ENCODE data around the gene ZNFX1. TPM values are rescaled to one million over a fixed set of nuclear protein-coding genes. Genes with fewer than 3 reads are reported as not detected.

ZNFX1 gene
- total and polyA plus RNA-seq, 11 donors: 6.4 to 55.8 (median 26.4) TPM

DNA sequence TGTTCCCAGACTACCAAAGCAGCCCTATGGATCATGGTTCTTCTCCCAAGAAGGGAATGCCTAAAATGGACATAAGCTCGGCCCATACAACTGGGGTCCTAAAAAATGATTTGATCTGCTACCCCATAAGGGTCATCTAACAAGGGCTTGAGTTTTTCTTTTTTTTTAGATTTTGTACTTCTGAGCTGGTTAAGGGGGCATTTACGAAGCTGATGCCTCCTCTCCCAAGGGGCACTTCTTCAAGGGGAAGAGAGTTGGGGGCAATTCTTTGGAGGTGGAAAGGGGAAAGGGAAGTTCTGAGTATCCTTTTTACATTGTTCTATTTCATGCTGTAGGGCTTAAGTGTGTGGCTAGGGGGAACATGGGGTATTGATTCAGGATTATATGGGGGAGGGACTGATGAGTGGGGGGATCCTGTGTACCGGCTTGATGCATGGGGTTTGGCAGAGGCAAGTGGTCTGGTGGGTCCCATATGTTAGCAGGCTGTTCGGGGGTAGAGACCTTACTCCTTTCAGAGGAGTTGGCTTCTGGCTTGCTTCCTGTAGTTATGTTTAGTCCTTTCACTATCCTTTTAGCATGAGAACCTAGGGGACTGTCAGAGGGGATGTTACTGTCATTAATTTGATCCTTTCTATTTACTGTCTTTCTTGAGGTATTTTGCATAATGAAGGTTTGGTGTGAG lies 8.1 kb upstream of the ZNFX1 start:
- TF ChIP-seq, protein P1, sequence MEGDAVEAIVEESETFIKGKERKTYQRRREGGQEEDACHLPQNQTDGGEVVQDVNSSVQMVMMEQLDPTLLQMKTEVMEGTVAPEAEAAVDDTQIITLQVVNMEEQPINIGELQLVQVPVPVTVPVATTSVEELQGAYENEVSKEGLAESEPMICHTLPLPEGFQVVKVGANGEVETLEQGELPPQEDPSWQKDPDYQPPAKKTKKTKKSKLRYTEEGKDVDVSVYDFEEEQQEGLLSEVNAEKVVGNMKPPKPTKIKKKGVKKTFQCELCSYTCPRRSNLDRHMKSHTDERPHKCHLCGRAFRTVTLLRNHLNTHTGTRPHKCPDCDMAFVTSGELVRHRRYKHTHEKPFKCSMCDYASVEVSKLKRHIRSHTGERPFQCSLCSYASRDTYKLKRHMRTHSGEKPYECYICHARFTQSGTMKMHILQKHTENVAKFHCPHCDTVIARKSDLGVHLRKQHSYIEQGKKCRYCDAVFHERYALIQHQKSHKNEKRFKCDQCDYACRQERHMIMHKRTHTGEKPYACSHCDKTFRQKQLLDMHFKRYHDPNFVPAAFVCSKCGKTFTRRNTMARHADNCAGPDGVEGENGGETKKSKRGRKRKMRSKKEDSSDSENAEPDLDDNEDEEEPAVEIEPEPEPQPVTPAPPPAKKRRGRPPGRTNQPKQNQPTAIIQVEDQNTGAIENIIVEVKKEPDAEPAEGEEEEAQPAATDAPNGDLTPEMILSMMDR (IDR thresholded peaks at IDR 0.05): no peak
- TF ChIP-seq POLR2A (IDR thresholded peaks at IDR 0.05): no peak
- ATAC-seq (no peak), DNase-seq (no peak)
- 94 to 96% (median 95%) methylated on average over 4 of the region's 4 CpGs for WGBS, 4 donors
- Histone ChIP-seq H3K27ac (no peak overlapping the region), H3K27me3 (no peaks in the 10 kb centered on the region), H3K9me3 (peaks cover 0 to 68% (median 36%) of the 10 kb centered on the region in 12 donors), H3K4me3 (no peak overlapping the region), H3K36me3 (peaks cover 20 to 100% (median 100%) of the 10 kb centered on the region in 9 donors), H3K4me1 (peaks cover 0 to 46% (median 11%) of the 10 kb centered on the region in 12 donors)
- intact Hi-C loops (cut with DNase I): no loop called here

DNA sequence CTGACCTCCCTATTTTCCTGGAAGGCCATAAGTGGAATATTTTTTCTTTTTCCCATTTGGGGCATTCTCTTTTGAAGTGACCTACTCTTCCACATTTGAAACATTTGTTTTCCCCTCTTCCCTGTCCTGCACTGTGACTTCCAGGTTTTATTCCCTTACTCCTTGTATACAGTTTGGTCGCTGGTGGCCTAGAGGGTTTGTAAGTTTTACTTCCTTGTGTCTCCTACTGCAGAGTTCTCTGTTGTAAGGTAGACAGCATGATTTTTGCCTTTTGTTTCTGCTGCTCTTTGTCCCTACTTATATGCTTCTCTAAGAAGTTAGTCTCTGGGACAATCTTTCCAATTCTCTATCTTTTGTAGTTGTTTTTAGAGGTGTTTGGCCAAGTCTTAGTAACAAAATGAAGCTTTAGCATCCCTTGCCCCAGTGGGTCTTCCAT lies 7.4 kb upstream of the ZNFX1 start:
- no peak overlapping the region for H3K4me3 ChIP-seq
- no peaks in the 10 kb centered on the region for H3K27me3 ChIP-seq
- H3K36me3 ChIP-seq: peaks cover 27 to 100% (median 100%) of the 10 kb centered on the region in 9 donors
- intact Hi-C loops (cut with DNase I): no loop called here
- WGBS, 4 donors: 89 to 98% (median 92%) methylated on average over 1 of the region's 1 CpG
- peaks cover 0 to 75% (median 41%) of the 10 kb centered on the region in 12 donors for H3K9me3 ChIP-seq
- no peak overlapping the region for H3K27ac ChIP-seq
- peaks cover 3 to 52% (median 16%) of the 10 kb centered on the region in 12 donors for H3K4me1 ChIP-seq
- TF ChIP-seq, protein P1 (IDR thresholded peaks at IDR 0.05): no peak
- no peak for TF ChIP-seq POLR2A (IDR thresholded peaks at IDR 0.05)
- ATAC-seq: no peak
- no peak for DNase-seq

DNA sequence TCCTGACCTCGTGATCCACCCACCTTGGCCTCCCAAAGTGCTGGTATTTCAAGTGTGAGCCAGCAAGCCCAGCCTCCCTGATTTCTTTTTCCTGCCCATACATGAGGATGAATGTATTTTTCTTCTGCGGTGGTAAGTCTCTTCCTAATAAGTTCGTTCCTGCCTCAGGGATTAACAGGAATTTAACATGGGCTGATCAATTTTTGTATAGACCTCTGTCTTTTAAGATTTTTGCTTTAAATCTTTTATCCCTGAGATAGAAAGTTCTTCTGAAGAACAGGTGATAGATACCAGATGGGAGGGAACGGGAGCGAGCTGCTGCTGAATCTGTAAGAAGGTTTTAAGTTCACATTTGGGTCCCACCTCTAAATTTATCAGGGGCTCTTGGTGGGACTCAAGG lies 7.0 kb upstream of the ZNFX1 start:
- TF ChIP-seq POLR2A (IDR thresholded peaks at IDR 0.05): no peak
- TF ChIP-seq, protein P1 (IDR thresholded peaks at IDR 0.05): no peak
- ATAC-seq: no peak
- peaks cover 7 to 57% (median 21%) of the 10 kb centered on the region in 12 donors for H3K4me1 ChIP-seq
- no peak for DNase-seq
- no peak overlapping the region for H3K4me3 ChIP-seq
- WGBS, 4 donors: 92 to 96% (median 95%) methylated on average over 5 of the region's 5 CpGs
- no peaks in the 10 kb centered on the region for H3K27me3 ChIP-seq
- H3K27ac ChIP-seq: no peak overlapping the region
- peaks cover 26 to 100% (median 100%) of the 10 kb centered on the region in 9 donors for H3K36me3 ChIP-seq
- intact Hi-C loops (cut with DNase I): no loop called here
- H3K9me3 ChIP-seq: peaks cover 0 to 78% (median 41%) of the 10 kb centered on the region in 12 donors

DNA sequence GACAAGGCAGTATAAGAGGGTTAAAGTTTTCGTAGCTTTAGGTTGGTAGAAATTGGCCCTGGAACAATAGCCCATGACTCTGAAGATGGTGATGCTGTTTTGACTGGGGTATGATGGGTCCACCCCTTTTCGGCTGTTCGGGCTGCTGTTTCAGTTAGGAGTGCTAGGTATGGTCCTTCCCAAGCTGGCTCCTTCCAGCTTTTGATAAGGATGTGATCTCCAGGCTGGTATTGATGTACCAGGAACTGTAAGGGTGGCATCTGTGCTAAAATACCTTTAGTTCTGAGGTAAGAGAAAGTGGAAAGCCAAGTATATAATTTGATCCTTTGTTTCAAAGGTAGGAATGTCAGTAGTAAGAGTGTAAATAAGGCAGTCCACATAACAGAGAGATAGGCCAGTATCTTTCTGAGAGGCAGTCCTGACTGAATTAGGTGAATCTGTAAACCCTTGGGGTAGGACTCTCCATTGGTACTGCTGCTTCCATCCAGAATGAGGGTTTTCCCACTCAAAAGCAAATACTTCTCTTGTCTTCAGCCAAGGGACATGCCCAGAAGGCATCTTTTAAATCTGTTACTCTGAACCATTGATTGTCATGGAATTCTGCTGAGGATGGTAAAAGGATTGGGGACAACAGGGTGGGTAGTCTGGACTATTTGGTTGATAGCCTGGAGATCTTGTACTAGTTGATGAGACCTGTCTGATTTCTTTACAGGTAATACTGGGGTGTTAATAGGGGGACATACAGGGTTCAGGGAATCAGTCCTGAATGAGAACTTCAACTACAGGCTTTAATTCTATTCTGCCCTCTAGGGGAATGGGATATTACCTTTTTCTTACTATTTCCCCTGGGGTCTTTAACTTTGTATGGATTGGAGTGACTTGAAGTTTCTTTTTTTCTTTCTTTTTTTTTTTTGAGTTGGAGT lies 6.1 kb upstream of the ZNFX1 start:
- no peaks in the 10 kb centered on the region for H3K27me3 ChIP-seq
- H3K27ac ChIP-seq: no peak overlapping the region
- no peak for TF ChIP-seq POLR2A (IDR thresholded peaks at IDR 0.05)
- TF ChIP-seq, protein P1 (IDR thresholded peaks at IDR 0.05): no peak
- WGBS, 4 donors: 93 to 99% (median 95%) methylated on average over 3 of the region's 3 CpGs
- H3K36me3 ChIP-seq: peaks cover 25 to 100% (median 93%) of the 10 kb centered on the region in 9 donors
- intact Hi-C loops (cut with DNase I): no loop called here
- H3K9me3 ChIP-seq: peaks cover 0 to 82% (median 41%) of the 10 kb centered on the region in 12 donors
- H3K4me3 ChIP-seq: no peak overlapping the region
- no peak for DNase-seq
- peaks cover 13 to 64% (median 29%) of the 10 kb centered on the region in 12 donors for H3K4me1 ChIP-seq
- no peak for ATAC-seq

Data from heart left ventricle (tissue), 16 donors.